Effector memory CD8-positive, alpha-beta T cell (primary cell): ENCODE results near the gene SELENOS.
"Not testable (repeated sequence)": the region's sequence is repeated elsewhere in the genome, so short reads cannot be mapped to it uniquely, and the experiment has no call there.

Experiments
- ATAC-seq: fragments of 150-1000 bp; cut with Tn5 transposase; replicated peaks from 2 replicates; pipeline ENCODE4 v1.10.0; 2021; ENCODE audit warnings: mild to moderate bottlenecking, moderate library complexity
- DNase-seq, 3 experiments: peaks; one replicate each; pipeline ENCODE4 v3.0.0; 2021
- H3K27ac Mint-ChIP-seq, 2 donors: one replicate each; pipeline ENCODE4 v1.8.0; 2022; ENCODE audit warnings: mild to moderate bottlenecking in 2 of 2, mixed read lengths in 2 of 2, moderate library complexity in 2 of 2
- H3K27me3 Mint-ChIP-seq, 2 donors: one replicate each; pipeline ENCODE4 v1.8.0; 2022; ENCODE audit warnings: mixed read lengths in 2 of 2
- H3K36me3 Mint-ChIP-seq: one replicate; pipeline ENCODE4 v1.8.0; 2022; ENCODE audit warnings: mild to moderate bottlenecking, moderate library complexity, mixed read lengths; ENCODE audit not compliant: insufficient read depth
- H3K4me1 Mint-ChIP-seq, 2 donors: one replicate each; pipeline ENCODE4 v1.8.0; 2022; ENCODE audit warnings: low read depth in 2 of 2, mixed read lengths in 2 of 2
- H3K4me3 Mint-ChIP-seq, 2 donors: one replicate each; pipeline ENCODE4 v1.8.0; 2022; ENCODE audit warnings: mild to moderate bottlenecking in 2 of 2, mixed read lengths in 2 of 2, moderate library complexity in 2 of 2
- H3K9me3 Mint-ChIP-seq, 2 donors: one replicate each; pipeline ENCODE4 v1.8.0; 2022; ENCODE audit warnings: mixed read lengths in 2 of 2

SELENOS gene

GRCh38 chr15:101306341-101307047, 29.2 kb upstream of the SELENOS start:
- Mint-ChIP-seq H3K9me3 (no peaks in the 10 kb centered on the region), H3K36me3 (no peaks in the 10 kb centered on the region), H3K4me3 (no peak overlapping the region), H3K27ac (no peak overlapping the region), H3K4me1 (no peaks in the 10 kb centered on the region), H3K27me3 (peaks cover 20 to 48% of the 10 kb centered on the region in 2 donors)
- DNase-seq = no peak
- ATAC-seq = no peak

- Mint-ChIP-seq H3K27ac (no peak overlapping the region), H3K36me3 (no peaks in the 10 kb centered on the region), H3K9me3 (no peaks in the 10 kb centered on the region), H3K4me1 (no peaks in the 10 kb centered on the region), H3K27me3 (peaks cover 20 to 45% of the 10 kb centered on the region in 2 donors), H3K4me3 (no peak overlapping the region)
- no peak for DNase-seq
- ATAC-seq = no peak
Observed at GRCh38 chr15:101305820-101306255, 28.6 kb upstream of the SELENOS start.

DNA sequence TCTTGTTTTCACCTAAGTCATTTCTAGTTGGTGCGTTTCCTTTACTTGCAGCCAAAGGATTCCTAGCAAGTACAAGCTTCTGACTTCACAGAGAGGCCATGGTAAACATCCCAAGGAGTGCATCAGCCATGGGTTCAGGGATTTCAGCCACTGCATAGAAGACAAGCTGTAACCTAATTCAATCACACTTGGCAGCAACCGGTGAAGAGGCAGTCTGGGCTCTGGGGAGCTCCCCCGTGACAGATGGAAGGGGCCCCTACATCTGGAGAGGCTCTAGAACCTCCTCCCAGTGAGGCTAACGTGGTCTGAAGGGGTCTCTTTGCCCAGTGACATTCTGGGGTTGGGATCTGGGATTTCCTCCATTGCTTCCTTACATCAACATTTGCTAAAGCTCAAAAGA, 26.1 kb upstream of the SELENOS start:
- ATAC-seq (no peak), DNase-seq (no peak)
- no peak overlapping the region for H3K4me3 Mint-ChIP-seq
- H3K27ac Mint-ChIP-seq = no peak overlapping the region
- H3K36me3 Mint-ChIP-seq = no peaks in the 10 kb centered on the region
- H3K27me3 Mint-ChIP-seq = peaks cover 20 to 37% of the 10 kb centered on the region in 2 donors
- H3K9me3 Mint-ChIP-seq = no peaks in the 10 kb centered on the region
- H3K4me1 Mint-ChIP-seq = no peaks in the 10 kb centered on the region

DNA sequence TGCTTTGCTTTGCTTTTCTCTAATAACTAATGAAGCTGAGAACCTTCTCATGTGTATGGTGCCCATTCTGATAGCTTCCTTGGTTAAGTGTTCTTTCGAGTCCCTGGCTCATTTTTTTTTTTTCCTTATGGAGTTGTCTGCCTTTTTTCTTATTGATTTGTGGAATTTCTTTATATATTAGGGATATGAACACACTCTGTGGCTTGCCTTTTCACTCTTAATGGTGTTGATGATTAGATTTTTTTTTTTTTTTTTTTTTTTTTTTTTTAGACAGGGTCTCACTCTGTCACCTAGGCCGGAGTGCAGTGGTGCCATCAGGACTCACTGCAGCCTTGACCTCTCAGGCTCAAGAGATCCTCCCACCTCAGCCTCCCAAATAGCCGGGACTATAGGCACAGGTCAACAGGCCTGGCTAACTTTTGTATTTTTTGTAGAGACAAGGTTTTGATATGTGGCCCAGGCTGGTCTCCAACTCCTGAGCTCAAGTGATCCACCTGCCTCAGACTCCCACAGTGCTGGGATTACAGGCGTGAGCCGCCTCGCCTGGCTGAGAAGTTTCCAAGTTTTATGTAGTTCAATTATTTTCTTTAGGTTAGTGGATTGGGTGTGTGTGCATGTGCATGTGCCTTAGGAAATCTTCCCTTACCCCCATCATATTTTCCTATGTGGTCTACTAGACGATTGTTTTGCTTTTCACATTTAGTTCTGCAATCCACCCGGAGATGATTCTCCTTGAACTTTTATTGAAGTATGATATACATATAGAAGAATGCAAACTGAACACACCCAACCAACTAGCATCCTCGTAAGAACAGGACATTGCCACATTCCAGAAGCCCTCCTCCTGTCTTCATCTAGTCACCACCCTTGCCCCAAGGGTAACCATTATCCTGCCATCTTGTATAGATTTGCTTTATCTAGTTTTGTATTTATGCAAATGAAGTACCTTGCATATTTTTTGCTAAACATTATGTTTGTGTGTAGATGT, 19.4 kb upstream of the SELENOS start:
- Mint-ChIP-seq H3K9me3 (no peaks in the 10 kb centered on the region), H3K36me3 (peaks cover 35% of the 10 kb centered on the region), H3K4me1 (peaks cover 14 to 31% of the 10 kb centered on the region in 2 donors), H3K27me3 (no peaks in the 10 kb centered on the region), H3K4me3 (peak overlapping the region in 1 of 2 donors; percentile 95), H3K27ac (peak overlapping the region; percentile 26 to 96)
- DNase-seq (no peak), ATAC-seq (no peak)

- peak overlapping the region; percentile 96 for H3K27ac Mint-ChIP-seq
- ATAC-seq (no peak), DNase-seq (no peak)
- no peaks in the 10 kb centered on the region for H3K27me3 Mint-ChIP-seq
- peaks cover 46% of the 10 kb centered on the region for H3K36me3 Mint-ChIP-seq
- H3K9me3 Mint-ChIP-seq = no peaks in the 10 kb centered on the region
- peaks cover 14 to 35% of the 10 kb centered on the region in 2 donors for H3K4me1 Mint-ChIP-seq
- H3K4me3 Mint-ChIP-seq = peak overlapping the region; percentile 94 to 95
Observed at GRCh38 chr15:101295607-101296161, 18.4 kb upstream of the SELENOS start.

DNA sequence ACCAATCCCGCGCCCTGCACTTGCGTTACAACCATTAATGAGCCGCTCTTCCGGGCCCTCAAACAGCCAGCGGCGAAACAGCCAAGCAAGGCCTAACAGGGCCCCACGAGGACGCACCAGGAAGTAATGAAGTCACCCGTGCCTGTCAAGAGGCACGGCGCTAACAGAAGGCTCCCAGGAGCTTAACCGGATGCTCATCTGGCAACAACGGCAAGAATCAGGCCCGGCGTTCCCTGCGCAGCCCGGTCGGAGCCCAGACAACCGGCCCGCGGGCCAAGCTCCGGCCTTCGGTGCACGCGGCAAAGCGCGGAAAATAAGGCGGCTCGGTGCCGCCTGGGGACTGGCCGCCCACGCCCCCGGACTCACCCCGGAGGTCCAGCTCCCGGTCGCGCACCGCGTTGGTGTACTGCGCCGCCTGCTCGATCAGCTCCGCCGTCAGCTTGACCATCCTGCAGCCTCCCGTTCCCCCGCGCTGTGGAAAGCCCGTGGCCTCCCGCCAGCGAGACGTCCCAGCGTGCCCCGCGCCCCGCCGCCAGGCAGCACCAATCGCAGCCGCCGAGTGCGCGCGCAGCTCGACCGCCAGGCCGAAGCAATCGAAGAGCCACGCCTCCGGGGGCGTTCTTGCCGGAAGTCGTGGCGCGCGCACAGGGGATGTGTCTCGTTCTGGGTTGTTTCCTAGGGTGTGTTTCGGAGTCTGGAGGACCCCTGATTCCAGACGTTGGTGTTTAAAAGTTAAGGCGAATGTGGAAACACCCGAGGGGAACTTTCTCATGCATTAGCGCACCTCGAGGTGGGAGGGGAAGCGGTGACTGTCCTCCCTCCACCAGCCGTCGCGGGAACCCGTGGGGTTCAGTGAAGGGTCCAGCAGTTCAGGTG, 17.7 kb upstream of the SELENOS start, which contains the start of gene SNRPA1:
Gene SNRPA1 (minus strand): TSS at position 518 of the 876 bp plus-strand sequence. CDS start 70 bp downstream, at position 448.
- H3K36me3 Mint-ChIP-seq = peaks cover 53% of the 10 kb centered on the region
- DNase-seq = peak; percentile 96 to 98 (median 98)
- H3K27ac Mint-ChIP-seq = peak within 1 kb of the TSS; percentile 96
- H3K27me3 Mint-ChIP-seq = no peaks in the 10 kb centered on the region
- ATAC-seq = peak; percentile 82
- peaks cover 14 to 42% of the 10 kb centered on the region in 2 donors for H3K4me1 Mint-ChIP-seq
- no peaks in the 10 kb centered on the region for H3K9me3 Mint-ChIP-seq
- peak within 1 kb of the TSS; percentile 94 to 95 for H3K4me3 Mint-ChIP-seq

DNA sequence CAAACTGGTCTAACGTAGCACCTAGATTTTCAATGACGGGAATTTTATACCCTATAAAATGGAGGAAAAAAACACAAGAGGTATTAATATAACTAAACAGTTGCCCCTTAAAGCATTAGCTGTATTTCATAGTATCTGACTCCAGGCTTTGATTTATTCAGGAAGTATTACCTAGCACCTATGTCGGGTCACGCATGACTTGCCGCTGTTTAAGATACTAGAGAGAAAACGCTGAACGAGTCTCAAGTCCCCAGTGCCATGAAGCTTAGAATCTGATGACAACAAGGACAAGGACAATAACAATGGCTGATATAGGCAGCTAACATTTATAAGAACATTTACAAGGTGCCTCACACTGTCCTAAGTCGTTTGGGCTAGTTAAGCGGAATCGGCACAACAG, 15.8 kb upstream of the SELENOS start:
- Mint-ChIP-seq H3K4me3 (peak overlapping the region; percentile 94 to 95), H3K4me1 (peaks cover 22 to 55% of the 10 kb centered on the region in 2 donors), H3K9me3 (no peaks in the 10 kb centered on the region), H3K36me3 (peaks cover 71% of the 10 kb centered on the region), H3K27ac (peak overlapping the region; percentile 96), H3K27me3 (no peaks in the 10 kb centered on the region)
- ATAC-seq = no peak
- no peak for DNase-seq

GRCh38 chr15:101288905-101289513, 11.7 kb upstream of the SELENOS start:
- peaks cover 17 to 37% of the 10 kb centered on the region in 2 donors for H3K4me1 Mint-ChIP-seq
- DNase-seq (peak; percentile 26 to 45 (median 35)), ATAC-seq (peak; percentile 78)
- no peak overlapping the region for H3K4me3 Mint-ChIP-seq
- H3K27me3 Mint-ChIP-seq = no peaks in the 10 kb centered on the region
- H3K36me3 Mint-ChIP-seq = peaks cover 87% of the 10 kb centered on the region
- peak overlapping the region in 1 of 2 donors; percentile 39 for H3K27ac Mint-ChIP-seq
- no peaks in the 10 kb centered on the region for H3K9me3 Mint-ChIP-seq

DNA sequence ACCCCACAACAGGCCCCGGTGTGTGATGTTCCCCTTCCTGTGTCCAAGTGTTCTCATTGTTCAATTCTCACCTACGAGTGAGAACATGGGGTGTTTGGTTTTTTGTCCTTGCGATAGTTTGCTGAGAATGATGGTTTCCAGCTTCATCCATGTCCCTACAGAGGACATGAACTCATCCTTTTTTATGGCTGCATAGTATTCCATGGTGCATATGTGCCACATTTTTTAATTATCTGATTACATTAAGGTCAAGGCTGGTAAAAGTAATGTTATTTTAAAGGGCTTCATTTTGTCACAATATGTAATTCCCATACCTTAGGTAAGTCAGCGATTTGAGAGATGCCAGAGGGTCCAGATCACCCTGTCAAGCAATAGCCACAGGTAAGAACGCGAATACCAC, 10.1 kb upstream of the SELENOS start:
- H3K27ac Mint-ChIP-seq, ATAC-seq, H3K4me3 Mint-ChIP-seq, DNase-seq, H3K9me3 Mint-ChIP-seq, H3K27me3 Mint-ChIP-seq: not testable (repeated sequence)
- Mint-ChIP-seq H3K4me1 (peaks cover 8 to 24% of the 10 kb centered on the region in 2 donors), H3K36me3 (peaks cover 96% of the 10 kb centered on the region)

GRCh38 chr15:101286471-101287114, 9.3 kb upstream of the SELENOS start:
- DNase-seq (no peak), ATAC-seq (no peak)
- H3K27me3 Mint-ChIP-seq = no peaks in the 10 kb centered on the region
- H3K27ac Mint-ChIP-seq = no peak overlapping the region
- no peaks in the 10 kb centered on the region for H3K9me3 Mint-ChIP-seq
- no peak overlapping the region for H3K4me3 Mint-ChIP-seq
- H3K4me1 Mint-ChIP-seq = peaks cover 8 to 24% of the 10 kb centered on the region in 2 donors
- peaks cover 96% of the 10 kb centered on the region for H3K36me3 Mint-ChIP-seq

DNA sequence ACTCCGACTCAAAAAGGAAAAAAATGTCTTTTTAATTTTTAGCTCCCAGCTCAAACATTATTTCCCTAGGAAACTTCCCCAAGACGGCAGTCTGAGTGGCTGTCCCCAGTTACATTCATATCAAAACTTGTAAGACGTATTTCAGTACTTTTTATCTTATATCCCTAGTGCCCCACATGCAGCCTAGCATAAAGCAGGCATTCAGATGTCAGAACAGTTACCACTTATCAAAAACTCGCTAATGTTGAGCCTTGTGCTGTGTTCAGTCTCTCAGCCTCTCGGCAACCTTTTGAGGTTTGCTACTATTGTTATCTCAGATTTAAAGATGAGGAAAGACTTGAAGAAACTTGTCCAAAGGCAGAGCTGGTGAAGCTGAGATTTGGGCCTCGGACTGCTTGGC, 6.6 kb upstream of the SELENOS start:
- Mint-ChIP-seq H3K36me3 (peaks cover 91% of the 10 kb centered on the region), H3K9me3 (no peaks in the 10 kb centered on the region), H3K27me3 (no peaks in the 10 kb centered on the region), H3K4me3 (no peak overlapping the region), H3K27ac (no peak overlapping the region), H3K4me1 (peaks cover 6% of the 10 kb centered on the region in 2 donors)
- DNase-seq (no peak), ATAC-seq (no peak)

- Mint-ChIP-seq H3K4me3 (no peak overlapping the region), H3K36me3 (peaks cover 79% of the 10 kb centered on the region), H3K27ac (peak overlapping the region in 1 of 2 donors; percentile 38), H3K4me1 (peaks cover 7 to 12% of the 10 kb centered on the region in 2 donors), H3K27me3 (no peaks in the 10 kb centered on the region), H3K9me3 (no peaks in the 10 kb centered on the region)
- no peak for ATAC-seq
- DNase-seq = no peak
Observed at GRCh38 chr15:101280007-101280406, 2.7 kb upstream of the SELENOS start.
